IPS DF 4.7 (cell line): ENCODE data around the gene MIAT.
"Not testable (repeated sequence)": the region's sequence is repeated elsewhere in the genome, so short reads cannot be mapped to it uniquely, and the experiment has no call there.

ENCODE experiments used
- DNase-seq: peaks from one replicate; pipeline ENCODE4 v3.0.0-alpha.2; 2013; ENCODE audit warnings: low spot score; ENCODE audit errors: extremely low read depth

The MIAT gene

GRCh38 chr22:26697151-26697550, 39.8 kb downstream of the MIAT start:
- no peak for DNase-seq

GRCh38 chr22:26700462-26700861, 43.1 kb downstream of the MIAT start:
- DNase-seq: no peak

- DNase-seq: no peak
Observed at GRCh38 chr22:26700886-26701285, 43.5 kb downstream of the MIAT start.

- DNase-seq: no peak
Observed at GRCh38 chr22:26701323-26701722, 43.9 kb downstream of the MIAT start.

- no peak for DNase-seq
Observed at GRCh38 chr22:26702906-26703830, 45.8 kb downstream of the MIAT start.

GRCh38 chr22:26705379-26705778, 48.0 kb downstream of the MIAT start:
- DNase-seq: not testable (repeated sequence)

- no peak for DNase-seq
Observed at GRCh38 chr22:26707090-26707489, 49.7 kb downstream of the MIAT start.

- DNase-seq: no peak
Observed at GRCh38 chr22:26707581-26707980, 50.2 kb downstream of the MIAT start.

GRCh38 chr22:26708256-26709009, 51.0 kb downstream of the MIAT start:
- no peak for DNase-seq

GRCh38 chr22:26709617-26710390, 52.4 kb downstream of the MIAT start:
- DNase-seq: no peak

- no peak for DNase-seq
Observed at GRCh38 chr22:26711205-26711963, 54.0 kb downstream of the MIAT start.

GRCh38 chr22:26712158-26712557, 54.8 kb downstream of the MIAT start:
- no peak for DNase-seq

- no peak for DNase-seq
Observed at GRCh38 chr22:26713823-26714449, 56.5 kb downstream of the MIAT start.

- no peak for DNase-seq
Observed at GRCh38 chr22:26714971-26715370, 57.6 kb downstream of the MIAT start.

- DNase-seq: no peak
Observed at GRCh38 chr22:26715392-26715936, 58.1 kb downstream of the MIAT start.

GRCh38 chr22:26718488-26718887, 61.1 kb downstream of the MIAT start:
- no peak for DNase-seq

- no peak for DNase-seq
Observed at GRCh38 chr22:26718905-26719304, 61.5 kb downstream of the MIAT start.

GRCh38 chr22:26722159-26722558, 64.8 kb downstream of the MIAT start:
- no peak for DNase-seq

GRCh38 chr22:26724414-26724813, 67.0 kb downstream of the MIAT start:
- no peak for DNase-seq

- no peak for DNase-seq
Observed at GRCh38 chr22:26725012-26725676, 67.8 kb downstream of the MIAT start.
